A549 (cell line): ENCODE results near the gene SGPL1. TPM values are rescaled to one million over a fixed set of nuclear protein-coding genes. Genes with fewer than 3 reads are reported as not detected.

Experiments used
- ATAC-seq, 2 experiments: fragments of 200-7000 bp in 1 of 2; fragments of >200 bp in 1 of 2; cut with Nextera tagmentation in 1 of 2; cut with Tn5 transposase in 1 of 2; 3 replicates each; pipeline versions ENCODE4 v1.8.0 to v1.9.1; 2018 to 2020; ENCODE audit warnings: mild to moderate bottlenecking in 1 of 2, moderate library complexity in 1 of 2
- CTCF ChIA-PET: fragments of 300-600 bp; sonication (Branson Sonifier 250); formaldehyde crosslinking; extraction: SDS; loops from one replicate; lab custom pipeline; 2021; ENCODE audit warnings: antibody characterized with exemption, inconsistent platforms; lab: Yijun Ruan, JAX
- POLR2A ChIA-PET: fragments of 350-600 bp; formaldehyde crosslinking; extraction: SDS; loops from one replicate; lab custom pipeline; 2021; ENCODE audit warnings: antibody characterized with exemption, inconsistent platforms; lab: Yijun Ruan, JAX
- DNase-seq, 2 experiments: peaks; one replicate each; pipeline versions ENCODE4 v3.0.0 to v3.0.0-alpha.2; 2011 to 2016; ENCODE audit warnings: low read depth in 1 of 2, low spot score in 1 of 2
- FAIRE-seq: peaks from 2 replicates; lab custom pipeline; 2011; peaks lifted over from hg19 to GRCh38; lab: Jason Lieb, UNC
- H3K27ac ChIP-seq, 2 experiments: fragments of >200 bp; sonication (Bioruptor Twin); formaldehyde crosslinking; 3 replicates each; pipeline ENCODE4 v1.5.1; 2016 to 2017
- H3K4me1 ChIP-seq: fragments of >200 bp; sonication (Bioruptor Twin); formaldehyde crosslinking; 3 replicates; pipeline ENCODE4 v1.6.1; 2016
- H3K4me2 ChIP-seq: fragments of >200 bp; sonication (Bioruptor Twin); formaldehyde crosslinking; 3 replicates; pipeline ENCODE4 v1.6.1; 2016
- H3K4me3 ChIP-seq: fragments of >200 bp; sonication (Bioruptor Twin); formaldehyde crosslinking; 3 replicates; pipeline ENCODE4 v1.5.1; 2016
- H3K9me3 ChIP-seq: fragments of >200 bp; sonication (Bioruptor Twin); formaldehyde crosslinking; 3 replicates; pipeline ENCODE4 v1.6.1; 2016
- ATOH8 ChIP-seq: fragments of 250-450 bp; sonication (Bioruptor Pico); IDR thresholded peaks from 2 replicates; pipeline ENCODE4 v1.5.0; 2020; ENCODE audit warnings: low read depth, mild to moderate bottlenecking, moderate library complexity
- CTCF ChIP-seq: fragments of >200 bp; sonication (Bioruptor Twin); formaldehyde crosslinking; IDR thresholded peaks from 3 replicates; pipeline ENCODE4 v1.5.1; 2016
- HDAC2 ChIP-seq: fragments of 200-600 bp; sonication (generic); IDR thresholded peaks from 2 replicates; pipeline ENCODE4 v1.6.1; 2016
- HEYL ChIP-seq: fragments of 250-450 bp; sonication (Bioruptor Pico); IDR thresholded peaks from 2 replicates; pipeline ENCODE4 v1.8.0; 2021; ENCODE audit warnings: mild to moderate bottlenecking, moderate library complexity
- HOXB5 ChIP-seq: fragments of 250-450 bp; sonication (Bioruptor Pico); IDR thresholded peaks from 2 replicates; pipeline ENCODE4 v1.5.0; 2020; ENCODE audit warnings: mild to moderate bottlenecking, moderate library complexity
- KDM5A ChIP-seq: fragments of 200-600 bp; sonication (generic); IDR thresholded peaks from 2 replicates; pipeline ENCODE4 v1.6.1; 2016; ENCODE audit warnings: antibody characterized with exemption, mild to moderate bottlenecking
- NFE2L2 ChIP-seq: fragments of 150-350 bp; conservative IDR thresholded peaks from 2 replicates; pipeline ENCODE4 v1.6.1; 2014; ENCODE audit warnings: low read length
- PHF8 ChIP-seq: fragments of 200-600 bp; sonication (generic); IDR thresholded peaks from 2 replicates; pipeline ENCODE4 v1.6.1; 2016; ENCODE audit warnings: low read depth, mild to moderate bottlenecking, antibody characterized with exemption, moderate library complexity, borderline replicate concordance
- RAD21 ChIP-seq, 2 experiments: fragments of >200 bp in 1 of 2; sonication (Bioruptor Twin) in 1 of 2; formaldehyde crosslinking in 1 of 2; IDR thresholded peaks in 1 of 2; conservative IDR thresholded peaks in 1 of 2; 2 replicates in 1 of 2; 3 replicates in 1 of 2; pipeline ENCODE4 v1.6.1; 2012 to 2018; ENCODE audit warnings: inconsistent platforms in 1 of 2
- SMC3 ChIP-seq: fragments of >200 bp; sonication (Bioruptor Twin); formaldehyde crosslinking; IDR thresholded peaks from 3 replicates; pipeline ENCODE4 v1.6.1; 2018; ENCODE audit warnings: inconsistent platforms
- ZC3H11A ChIP-seq: fragments of 450-650 bp; IDR thresholded peaks from 2 replicates; pipeline ENCODE4 v1.6.1; 2014; ENCODE audit warnings: antibody characterized with exemption, mild to moderate bottlenecking
- ZSCAN20 ChIP-seq: fragments of 250-450 bp; sonication (Bioruptor Pico); IDR thresholded peaks from 2 replicates; pipeline ENCODE4 v1.8.0; 2022; ENCODE audit warnings: mild to moderate bottlenecking, moderate library complexity
- WGBS: methylation state at CpG from one replicate; pipeline ENCODE4 v1.1.6; 2017; ENCODE audit errors: missing lambda C conversion rate; 5-methylcytosine and 5-hydroxymethylcytosine counted together
- polyA plus RNA-seq, 4 experiments: library from polyadenylated mRNA; depleted of rRNA in 3 of 4; stranded (reverse); fragments of >200 nt; fragmentation: RNase III in 1 of 4; extraction: RNeasy Plus Mini Kit Qiagen cat#74134 plus additional on column Dnase treatment in 1 of 4; gene quantifications; 2 replicates in 3 of 4; 3 replicates in 1 of 4; pipeline ENCODE4 v1.2.3, GENCODE V29; 2011 to 2017
- TF ChIP-seq, protein P1 (sequence below): IDR thresholded peaks from 2 replicates; pipeline ENCODE4 v1.6.1; 2012
- TF ChIP-seq, protein P2 (sequence below): IDR thresholded peaks from 2 replicates; pipeline ENCODE4 v1.6.1; 2012
- TF ChIP-seq, protein P3 (sequence below): IDR thresholded peaks from 2 replicates; pipeline ENCODE4 v1.6.1; 2012; ENCODE audit warnings: low read depth, borderline replicate concordance

Gene SGPL1
- polyA plus RNA-seq, 2 of the 4 experiments (the other 2 are of a cell fraction), result 32.2 to 49.8 TPM

- ATAC-seq (no peak), FAIRE-seq (no peak), DNase-seq (no peak)
- Histone ChIP-seq H3K4me1 (no peaks in the 10 kb centered on the region), H3K4me2 (no peak overlapping the region), H3K4me3 (no peak overlapping the region), H3K9me3 (no peaks in the 10 kb centered on the region), H3K27ac (no peak overlapping the region)
- 92% methylated on average over 7 of the region's 7 CpGs for WGBS
- POLR2A ChIA-PET, result no interaction called here
- TF ChIP-seq, protein P1, sequence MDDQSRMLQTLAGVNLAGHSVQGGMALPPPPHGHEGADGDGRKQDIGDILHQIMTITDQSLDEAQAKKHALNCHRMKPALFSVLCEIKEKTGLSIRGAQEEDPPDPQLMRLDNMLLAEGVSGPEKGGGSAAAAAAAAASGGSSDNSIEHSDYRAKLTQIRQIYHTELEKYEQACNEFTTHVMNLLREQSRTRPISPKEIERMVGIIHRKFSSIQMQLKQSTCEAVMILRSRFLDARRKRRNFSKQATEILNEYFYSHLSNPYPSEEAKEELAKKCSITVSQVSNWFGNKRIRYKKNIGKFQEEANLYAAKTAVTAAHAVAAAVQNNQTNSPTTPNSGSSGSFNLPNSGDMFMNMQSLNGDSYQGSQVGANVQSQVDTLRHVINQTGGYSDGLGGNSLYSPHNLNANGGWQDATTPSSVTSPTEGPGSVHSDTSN, result no peak
- no peak for TF ChIP-seq NFE2L2
- CTCF ChIA-PET, result interaction anchor here (0.6 to 4.5 kb wide), 10 partner anchors 8 to 672 kb away, joined by 3 to 38 read pairs (median 4); partner anchors contain the start of gene SGPL1
Observed at GRCh38 chr10:70872291-70872690, 56.5 kb downstream of the SGPL1 start.

- Histone ChIP-seq H3K4me3 (no peak overlapping the region), H3K4me2 (no peak overlapping the region), H3K27ac (no peak overlapping the region), H3K4me1 (no peaks in the 10 kb centered on the region), H3K9me3 (no peaks in the 10 kb centered on the region)
- WGBS, result 78% methylated on average over 7 of the region's 7 CpGs
- TF ChIP-seq, protein P2, sequence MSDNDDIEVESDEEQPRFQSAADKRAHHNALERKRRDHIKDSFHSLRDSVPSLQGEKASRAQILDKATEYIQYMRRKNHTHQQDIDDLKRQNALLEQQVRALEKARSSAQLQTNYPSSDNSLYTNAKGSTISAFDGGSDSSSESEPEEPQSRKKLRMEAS, result no peak
- TF ChIP-seq ZC3H11A (no peak), HDAC2 (no peak), HOXB5 (CRISPR knock-in tag) (no peak)
- ChIA-PET CTCF (interaction anchor here (1.0 to 2.0 kb wide), 3 partner anchors 11 to 57 kb away, joined by 3 to 6 read pairs (median 4); partner anchors contain the start of gene SGPL1), POLR2A (no interaction called here)
- no peak for FAIRE-seq
- no peak for DNase-seq
- no peak for ATAC-seq
Observed at GRCh38 chr10:70874061-70874460, 58.3 kb downstream of the SGPL1 start.

- CTCF ChIA-PET, result interaction anchor here (0.7 to 6.0 kb wide), 17 partner anchors 8 to 418 kb away, joined by 3 to 48 read pairs (median 4); partner anchors contain the start of gene SGPL1
Observed at GRCh38 chr10:70879207-70879606, 63.5 kb downstream of the SGPL1 start.

GRCh38 chr10:70880077-70880534 is 64.4 kb downstream of the SGPL1 start:
- ChIA-PET POLR2A (no interaction called here), CTCF (interaction anchor here (0.6 to 6.0 kb wide), 24 partner anchors 9 to 419 kb away, joined by 3 to 48 read pairs (median 4); partner anchors contain the start of gene SGPL1)
- 3% methylated on average over 4 of the region's 4 CpGs for WGBS
- Histone ChIP-seq H3K27ac (no peak overlapping the region), H3K4me1 (no peaks in the 10 kb centered on the region), H3K4me2 (no peak overlapping the region), H3K4me3 (no peak overlapping the region), H3K9me3 (no peaks in the 10 kb centered on the region)
- FAIRE-seq (peak; percentile 49), ATAC-seq (peak; percentile 86 to 95), DNase-seq (peak; percentile 72 to 80)
- TF ChIP-seq CTCF (peak; percentile 92), SMC3 (peak; percentile 77), HEYL (no peak), RAD21 (conservative IDR thresholded peaks at IDR 0.05 in 1 of 2, IDR thresholded peaks at IDR 0.05 in 1 of 2) (peak; percentile 83 to 85)

More at GRCh38 chr10:70879207-70879606, 63.5 kb downstream of the SGPL1 start:
- no peak for TF ChIP-seq HEYL
- TF ChIP-seq ATOH8 (CRISPR knock-in tag), result no peak
- TF ChIP-seq RAD21 (conservative IDR thresholded peaks at IDR 0.05 in 1 of 2, IDR thresholded peaks at IDR 0.05 in 1 of 2), result no peak
- TF ChIP-seq PHF8, result no peak
- TF ChIP-seq KDM5A, result no peak
- TF ChIP-seq, protein P3, sequence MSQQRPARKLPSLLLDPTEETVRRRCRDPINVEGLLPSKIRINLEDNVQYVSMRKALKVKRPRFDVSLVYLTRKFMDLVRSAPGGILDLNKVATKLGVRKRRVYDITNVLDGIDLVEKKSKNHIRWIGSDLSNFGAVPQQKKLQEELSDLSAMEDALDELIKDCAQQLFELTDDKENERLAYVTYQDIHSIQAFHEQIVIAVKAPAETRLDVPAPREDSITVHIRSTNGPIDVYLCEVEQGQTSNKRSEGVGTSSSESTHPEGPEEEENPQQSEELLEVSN, result no peak
- TF ChIP-seq ZSCAN20 (CRISPR knock-in tag), result no peak
- no peak for DNase-seq
- H3K4me1 ChIP-seq, result no peaks in the 10 kb centered on the region
- no peak overlapping the region for H3K4me2 ChIP-seq
- 60% methylated on average over 1 of the region's 1 CpG for WGBS
- FAIRE-seq, result no peak
- peak in 1 of 2 experiments; percentile 6; a peak in 1 of 6 replicates for ATAC-seq
- no peaks in the 10 kb centered on the region for H3K9me3 ChIP-seq
- POLR2A ChIA-PET, result no interaction called here
- H3K27ac ChIP-seq, result no peak overlapping the region
- H3K4me3 ChIP-seq, result no peak overlapping the region
